HTERT RPE-1 (cell line): ENCODE data around the gene RMND5A.

Experiments
- in situ Hi-C: fragments of 300-500 bp; cut with MboI; formaldehyde crosslinking; loops from 4 replicates; pipeline ENCODE4 v1.14.3; 2020; ENCODE audit warnings: low sequenced_read_pairs

The RMND5A gene

DNA sequence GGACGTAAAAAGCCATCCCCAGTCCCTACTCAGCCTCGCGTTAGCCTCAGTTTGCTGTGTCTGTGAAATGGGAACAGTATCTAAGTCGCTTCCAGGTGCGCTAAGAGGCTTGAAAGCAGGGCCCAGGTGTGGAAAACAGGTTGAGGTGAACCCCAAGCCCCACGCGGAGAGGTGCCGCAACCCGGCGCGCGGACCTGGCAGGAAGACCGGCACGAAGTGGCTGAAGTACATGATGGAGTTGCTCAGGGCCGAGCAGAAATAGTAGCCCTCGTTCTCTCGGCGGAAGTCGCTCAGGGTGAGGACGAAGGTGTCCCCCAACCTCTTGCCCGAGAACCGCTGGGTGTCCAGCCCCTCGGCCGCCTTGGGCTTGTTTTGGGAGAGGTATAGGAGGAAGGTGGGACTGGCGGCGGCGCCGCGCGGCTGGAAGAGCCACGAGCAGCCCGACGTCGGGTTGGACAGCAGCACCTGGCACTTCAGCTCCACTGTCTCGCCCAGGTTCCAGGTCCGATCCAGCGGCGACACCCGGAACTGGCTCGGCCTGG is 70.1 kb downstream of the RMND5A start:
- in situ Hi-C loops, result no loop called here

DNA sequence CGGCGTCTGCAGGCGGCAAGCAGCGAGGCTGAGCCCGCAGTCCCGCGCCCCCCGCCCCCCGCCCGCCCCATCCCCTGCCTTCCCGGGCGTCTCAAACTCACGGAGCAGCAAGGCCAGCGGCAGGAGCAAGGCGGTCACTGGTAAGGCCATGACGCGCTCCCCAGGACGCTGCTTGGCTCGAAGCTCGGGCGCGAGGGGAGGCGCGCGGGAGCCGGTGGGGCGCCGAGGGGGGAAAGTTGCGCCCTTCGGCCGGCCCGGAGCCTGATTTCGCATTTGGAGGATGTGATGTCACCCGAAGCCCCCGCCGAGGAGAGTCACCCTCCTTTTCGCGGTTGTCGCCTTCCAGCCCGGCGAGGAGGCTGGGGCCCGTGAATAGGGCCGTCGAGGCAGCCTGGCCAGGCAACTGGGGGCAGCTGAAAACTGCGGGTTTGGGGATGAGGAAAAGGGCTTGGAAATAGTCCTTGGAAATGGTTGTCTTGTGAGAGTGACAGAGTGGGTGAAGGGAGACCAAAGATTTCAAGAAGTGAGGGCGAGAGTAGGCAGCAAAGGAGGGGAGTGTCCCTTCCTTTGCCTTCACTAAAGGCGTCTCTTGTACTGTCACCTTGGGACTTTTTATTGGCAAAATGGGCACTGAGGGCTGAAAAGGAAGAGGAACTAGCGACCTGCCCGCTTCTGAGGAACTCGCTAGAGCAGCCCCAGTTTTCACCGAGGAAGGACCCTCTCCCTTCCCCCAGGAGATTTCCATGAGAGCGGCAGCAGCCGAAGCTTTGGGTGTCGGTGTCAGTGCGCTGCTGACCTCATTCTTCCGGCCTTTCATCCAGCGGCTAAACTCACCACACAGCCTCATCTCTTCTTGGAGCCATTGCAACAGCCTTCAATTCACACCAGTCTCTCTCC is 70.8 kb downstream of the RMND5A start, which contains the start of gene CD8A:
Gene CD8A, minus strand, starts transcription at position 238 of the 897 bp plus-strand sequence. Its CDS starts 88 bp downstream, at position 150.
- in situ Hi-C loops, result no loop called here

DNA sequence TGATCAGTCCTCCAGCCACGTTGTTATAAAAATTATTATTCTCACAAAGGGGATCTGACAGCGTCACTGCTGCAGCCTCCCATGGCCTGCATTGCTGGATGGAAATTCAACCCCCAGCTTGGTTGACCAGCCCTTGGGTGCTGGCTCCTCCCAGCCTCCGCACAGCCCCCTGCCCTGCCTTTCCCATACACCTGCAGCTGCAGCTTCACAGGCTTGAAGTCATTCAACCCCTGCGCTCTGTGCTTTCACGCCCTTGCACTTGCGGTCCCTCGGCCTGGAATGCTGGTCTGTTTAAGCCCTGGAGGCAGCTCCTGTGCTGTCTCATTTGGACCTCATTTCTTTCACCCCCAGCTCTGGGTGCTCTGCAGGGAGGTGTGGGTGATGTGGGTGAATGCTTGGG is 71.5 kb downstream of the RMND5A start:
- in situ Hi-C loops, result no loop called here

DNA sequence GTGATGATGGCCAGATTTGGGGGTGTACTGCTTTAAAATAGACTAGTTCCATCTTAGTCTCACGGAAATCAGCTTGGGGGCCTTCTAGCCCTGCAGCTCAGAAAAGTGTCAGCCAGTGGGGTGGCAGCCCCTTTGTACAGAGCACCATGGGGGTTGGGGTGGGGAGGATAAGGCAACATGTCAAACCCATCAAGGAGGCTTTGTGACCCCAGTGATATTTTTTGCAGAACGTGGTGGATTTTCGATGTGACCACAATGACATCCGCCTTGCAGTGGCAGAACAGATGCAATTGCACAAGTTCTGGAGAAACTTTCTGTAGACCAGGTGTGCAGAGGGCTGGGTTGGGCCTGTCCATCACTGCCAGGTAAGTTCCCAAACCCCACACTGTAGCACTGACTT is 73.7 kb downstream of the RMND5A start:
- in situ Hi-C loops, result no loop called here

DNA sequence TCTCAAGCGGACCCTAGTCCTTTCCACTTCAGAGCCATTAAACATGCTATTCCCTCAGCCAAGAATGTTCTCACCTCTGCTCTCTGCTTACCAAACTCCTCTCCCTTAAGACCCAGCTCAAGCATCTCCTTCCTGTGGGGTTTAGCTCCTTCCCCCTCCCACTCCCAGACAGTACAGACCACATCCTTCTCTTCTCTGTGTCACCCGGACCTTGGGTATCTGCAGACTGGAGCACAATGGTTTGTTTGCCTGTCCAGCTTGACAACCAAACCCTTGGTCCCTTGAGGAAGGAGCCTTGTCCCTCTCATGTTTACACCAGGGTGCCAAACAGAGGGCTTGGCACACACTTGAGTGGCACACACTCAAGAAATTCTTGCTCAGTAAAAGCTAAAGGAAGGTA is 74.8 kb downstream of the RMND5A start:
- in situ Hi-C loops, result no loop called here

DNA sequence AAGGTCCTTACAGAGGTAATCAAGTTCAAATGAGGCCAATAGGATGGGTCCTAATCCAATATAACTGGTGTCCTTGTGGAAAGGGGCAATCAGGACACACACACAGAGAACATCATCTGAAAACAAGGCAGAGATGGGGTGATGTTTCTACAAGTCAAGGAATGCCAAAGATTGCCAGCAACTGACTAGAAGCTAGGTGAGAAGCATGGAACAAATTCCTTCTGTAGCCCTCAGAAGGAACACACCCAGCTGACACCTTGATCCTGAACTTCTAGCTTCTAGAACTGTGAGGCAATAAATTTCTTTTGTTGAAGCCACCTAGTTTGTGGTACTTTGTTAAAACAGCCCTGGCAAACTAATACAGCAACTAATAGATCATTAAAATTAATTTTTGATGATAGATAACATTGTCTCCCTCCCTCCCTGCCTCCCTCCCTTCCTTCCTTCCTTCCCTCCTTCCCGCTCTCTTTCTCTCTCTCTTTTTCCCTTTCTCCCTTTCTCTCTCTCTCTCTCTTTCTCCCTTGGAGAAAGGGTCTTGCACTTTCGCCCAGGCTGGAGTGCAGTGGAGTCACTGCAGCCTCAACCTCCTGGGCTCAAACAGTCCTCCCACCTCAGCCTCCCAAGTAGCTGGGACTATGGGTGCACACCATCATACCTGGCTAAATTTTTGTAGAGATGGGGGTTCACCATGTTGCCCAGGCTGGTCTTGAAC is 80.9 kb downstream of the RMND5A start:
- in situ Hi-C loops, result no loop called here

DNA sequence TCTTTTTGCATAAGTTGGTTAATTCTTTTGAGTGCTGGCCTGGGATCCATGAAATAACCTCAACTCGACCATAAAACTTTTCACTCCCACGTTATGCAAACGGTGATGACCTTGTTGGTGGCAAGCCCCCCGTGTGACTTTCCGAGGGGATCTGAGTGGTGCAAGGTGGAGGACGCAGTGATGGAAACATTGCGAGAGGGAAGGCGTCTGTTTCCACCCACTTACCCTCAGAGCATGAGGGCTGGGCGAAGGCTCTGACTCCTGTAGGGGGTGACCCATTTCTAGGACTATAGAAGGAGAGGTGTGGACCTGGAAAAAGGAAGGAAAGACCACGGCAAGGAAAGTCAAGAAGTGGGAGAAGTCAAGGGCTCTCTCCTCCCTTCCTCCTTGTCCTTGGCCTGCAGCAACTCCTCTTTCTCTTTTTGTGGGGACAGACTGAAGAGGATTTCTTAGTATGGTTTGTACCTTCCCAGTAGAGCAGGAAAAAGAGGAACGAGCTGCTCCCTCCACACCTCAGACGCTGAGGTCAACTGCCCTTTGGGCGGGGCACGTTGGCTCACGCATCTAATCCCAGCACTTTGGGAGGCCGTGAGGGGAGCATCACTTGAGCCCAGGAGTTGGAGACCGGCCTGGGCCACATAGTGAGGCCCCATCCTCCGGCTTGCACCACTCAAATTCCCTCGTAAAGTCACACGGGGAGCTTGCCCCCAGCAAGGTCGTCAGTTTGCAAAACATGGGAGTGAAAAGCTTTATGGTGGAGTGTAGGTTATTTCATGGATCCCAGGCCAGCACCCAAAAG is 86.2 kb downstream of the RMND5A start:
- in situ Hi-C loops, result no loop called here

DNA sequence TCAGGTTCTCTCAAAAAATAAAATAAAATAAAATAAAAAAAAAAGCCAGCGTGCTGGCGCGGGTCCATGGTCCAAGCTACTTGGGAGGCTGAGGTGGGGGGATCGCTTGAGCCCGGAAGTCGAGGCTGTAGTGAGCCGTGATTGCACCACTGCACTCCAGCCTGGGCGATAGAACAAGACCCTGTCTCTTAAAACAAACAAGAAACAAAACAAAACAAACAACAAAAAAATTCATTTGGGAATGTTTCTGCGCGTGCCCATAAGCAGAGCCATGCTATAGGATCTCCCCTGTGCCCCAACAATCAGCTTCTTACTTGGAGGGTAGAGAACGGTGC is 87.0 kb downstream of the RMND5A start:
- in situ Hi-C loops, result no loop called here

DNA sequence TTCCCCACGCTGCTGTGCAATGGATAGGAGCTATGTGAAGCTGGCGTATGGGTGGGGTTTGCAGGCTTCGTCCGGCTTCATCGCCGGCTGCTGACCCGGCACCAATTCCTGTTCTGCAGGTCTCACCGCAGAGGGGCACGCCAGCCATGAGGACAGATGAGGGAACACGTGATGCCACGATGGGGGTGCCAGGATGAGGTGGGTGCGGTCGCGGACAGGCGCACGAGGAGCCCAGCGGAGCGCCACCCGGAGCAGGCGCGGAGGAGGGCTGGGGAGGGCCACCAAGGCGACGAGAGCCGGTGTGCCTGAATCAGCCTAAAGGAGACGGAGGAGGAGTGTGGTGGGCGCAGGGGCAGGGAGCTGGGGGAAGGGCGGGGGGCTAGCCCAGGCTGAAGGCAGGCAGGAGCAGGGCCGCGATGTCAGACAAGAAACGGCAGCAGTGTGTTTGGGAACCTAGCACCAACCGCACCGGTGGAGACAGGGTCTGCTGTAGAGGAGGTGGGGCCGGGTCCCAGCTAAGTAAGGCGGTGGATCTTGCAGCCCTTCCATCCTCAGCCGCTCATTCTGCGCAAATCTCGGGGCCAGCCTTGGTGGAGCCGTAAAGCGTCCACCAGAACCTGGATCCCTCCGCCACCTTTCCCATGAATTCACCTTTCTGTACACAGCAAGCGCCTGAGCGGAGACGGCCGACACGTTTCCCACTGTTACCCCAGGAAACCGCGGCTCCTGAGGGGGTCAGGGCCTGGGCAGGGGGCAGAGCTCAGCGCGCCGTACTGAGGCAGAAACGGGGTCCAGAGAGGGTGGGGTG is 87.6 kb downstream of the RMND5A start:
- in situ Hi-C loops, result no loop called here

DNA sequence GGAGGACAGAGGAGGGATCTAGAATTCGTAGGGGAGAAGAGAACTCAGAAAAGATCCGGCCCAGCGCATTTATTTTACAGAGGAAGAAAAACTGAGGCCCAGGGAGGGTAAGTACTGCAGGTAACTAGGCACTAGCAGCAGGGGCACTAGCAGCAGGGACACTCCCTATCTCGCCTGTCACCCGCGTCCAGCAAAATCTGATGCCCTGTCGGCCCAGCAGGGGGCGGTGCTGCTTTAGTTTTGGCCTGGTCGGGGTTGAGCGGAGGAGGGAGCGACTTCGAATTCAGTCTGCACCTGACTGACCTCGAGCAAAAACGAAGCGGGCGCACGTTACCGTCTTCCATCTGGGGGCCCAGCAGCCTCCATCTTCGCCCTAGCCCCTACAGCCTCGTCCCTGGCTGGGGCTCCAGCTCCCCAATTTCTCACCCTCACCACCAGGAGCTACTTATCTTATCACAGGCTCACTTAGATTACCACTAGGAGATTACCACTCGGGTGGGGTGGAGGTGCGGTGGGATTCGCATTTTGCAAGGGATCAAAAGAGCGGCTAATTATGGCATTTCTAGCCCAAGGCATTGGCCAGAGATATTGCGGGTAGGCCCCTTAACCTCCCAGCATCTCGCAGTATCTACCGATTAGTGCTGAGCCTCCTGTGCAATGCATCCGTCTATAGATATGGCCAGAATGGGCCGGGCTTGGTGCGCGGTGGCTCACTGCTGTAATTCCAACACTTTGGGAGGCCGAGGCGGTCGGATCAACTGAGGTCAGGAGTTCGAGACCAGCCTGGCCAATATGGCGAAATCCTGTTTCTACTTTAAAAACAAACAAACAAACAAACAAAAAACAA is 88.4 kb downstream of the RMND5A start:
- in situ Hi-C loops, result no loop called here

DNA sequence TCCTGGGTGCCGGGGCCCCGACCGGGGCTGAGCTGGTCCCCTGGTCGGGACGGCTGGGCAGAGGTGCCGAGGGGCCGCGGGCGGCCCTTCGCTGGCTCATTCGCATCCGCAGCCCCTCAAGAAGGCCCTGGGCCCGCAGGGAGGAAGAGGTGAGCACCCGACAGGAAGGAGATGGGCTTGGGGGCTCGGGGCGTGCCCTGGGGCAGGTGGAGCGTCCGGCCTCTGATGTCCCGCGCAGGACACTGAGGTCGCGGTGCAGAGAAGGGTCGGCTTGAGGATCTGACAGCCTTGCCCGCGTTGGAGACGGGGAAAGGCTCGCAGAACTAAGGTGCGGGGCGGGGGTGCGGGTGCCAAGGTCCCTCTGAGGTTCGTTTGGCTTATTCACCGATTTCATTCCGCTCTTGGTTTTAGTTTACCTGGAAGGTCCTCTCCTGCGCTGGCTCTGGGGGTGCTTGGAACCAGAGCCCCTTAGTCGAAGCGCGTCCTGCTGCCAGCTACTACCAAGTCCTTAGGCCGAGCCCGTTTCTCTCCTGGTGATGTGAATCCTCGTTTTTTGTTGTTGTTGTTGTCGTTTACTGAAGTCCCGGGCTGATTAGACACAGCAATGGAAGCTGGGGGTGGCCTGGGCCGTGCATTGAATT is 89.5 kb downstream of the RMND5A start:
- in situ Hi-C loops, result no loop called here

DNA sequence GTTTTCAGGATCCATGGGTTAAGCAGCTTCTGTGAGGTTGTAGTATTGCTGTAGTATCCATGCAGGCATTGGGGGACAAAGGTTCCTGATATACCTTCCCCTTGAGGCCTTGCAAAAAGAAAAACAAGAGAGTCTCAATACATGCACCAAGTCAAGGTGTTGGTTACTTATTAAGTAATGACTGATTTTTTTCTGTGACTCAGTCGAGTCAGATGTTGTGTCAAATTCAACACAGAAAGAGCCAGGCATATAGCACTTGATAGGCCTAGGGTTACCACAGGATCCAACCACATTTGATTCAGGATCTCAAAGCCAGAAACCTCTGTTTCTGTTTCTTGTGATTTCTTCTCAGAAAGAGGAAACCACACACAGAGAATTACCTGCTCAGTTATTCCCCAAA is 95.5 kb downstream of the RMND5A start:
- in situ Hi-C loops, result no loop called here

DNA sequence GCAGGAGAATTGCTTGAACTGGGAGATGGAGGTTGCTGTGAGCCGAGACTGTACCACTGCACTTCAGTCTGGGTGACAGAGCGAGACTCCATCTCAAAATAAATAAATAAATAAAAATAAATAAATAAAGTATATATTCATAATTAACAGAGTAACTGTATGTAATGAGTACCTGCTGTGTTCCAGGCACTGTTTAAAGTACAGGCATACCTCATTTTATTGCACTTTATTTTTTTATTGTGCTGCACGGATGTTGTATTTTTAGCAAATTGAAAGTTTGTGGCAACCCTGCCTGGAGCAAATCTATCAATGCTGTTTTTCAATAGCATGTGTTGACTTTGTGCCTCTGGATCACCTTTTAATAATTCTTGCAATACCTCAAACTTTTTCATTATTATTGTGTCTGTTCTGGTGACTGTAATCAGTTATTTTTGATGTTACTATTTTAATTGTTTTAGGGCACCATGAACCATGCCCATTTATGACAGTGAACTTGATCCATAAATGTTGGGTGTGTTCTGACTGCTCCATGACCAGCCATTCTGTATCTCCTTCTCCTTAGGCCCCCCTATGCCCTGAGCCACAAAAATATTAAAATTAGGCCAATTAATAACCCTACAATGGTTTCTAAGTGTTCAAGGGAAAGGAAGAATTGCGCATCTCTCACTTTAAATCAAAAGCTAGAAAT is 98.2 kb downstream of the RMND5A start:
- in situ Hi-C loops, result no loop called here

DNA sequence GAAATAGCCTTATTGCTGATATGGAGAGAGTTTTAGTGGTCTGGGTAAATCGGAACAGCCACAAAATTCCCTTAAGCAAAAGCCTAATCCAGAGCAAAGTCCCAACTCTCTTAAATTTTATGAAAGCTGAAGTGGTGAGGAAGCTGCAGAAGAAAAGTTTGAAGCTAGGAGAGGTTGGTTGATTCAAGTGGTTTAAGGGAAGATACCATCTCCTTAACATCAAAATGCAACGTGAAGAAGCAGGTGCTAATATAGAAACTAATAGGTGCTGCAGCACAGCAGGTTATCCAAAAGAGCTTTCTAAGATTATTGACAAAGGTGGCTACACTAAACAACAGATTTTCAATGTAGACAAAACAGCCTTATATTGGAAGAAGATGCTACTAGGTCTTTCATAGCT is 98.9 kb downstream of the RMND5A start:
- in situ Hi-C loops, result no loop called here

DNA sequence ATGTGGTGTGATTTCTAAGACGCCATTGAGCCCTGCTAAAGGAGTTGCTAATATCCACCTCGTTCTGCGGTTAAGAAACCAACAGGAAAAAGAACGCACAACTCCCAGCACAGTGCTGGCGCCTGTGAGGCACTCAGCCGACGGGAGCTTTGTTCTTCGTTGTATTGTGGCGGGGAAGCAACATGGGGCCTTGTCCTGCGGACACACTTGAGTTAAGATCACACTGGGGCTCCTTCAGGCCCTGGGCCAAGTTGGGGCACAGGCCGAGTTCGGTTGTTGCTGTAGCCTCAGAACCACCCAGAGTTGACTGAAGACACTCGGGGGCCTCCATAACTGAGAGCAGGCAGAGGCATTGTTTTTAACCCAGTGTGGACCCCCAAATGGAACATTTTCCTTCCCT is 101.2 kb downstream of the RMND5A start:
- in situ Hi-C loops, result no loop called here

DNA sequence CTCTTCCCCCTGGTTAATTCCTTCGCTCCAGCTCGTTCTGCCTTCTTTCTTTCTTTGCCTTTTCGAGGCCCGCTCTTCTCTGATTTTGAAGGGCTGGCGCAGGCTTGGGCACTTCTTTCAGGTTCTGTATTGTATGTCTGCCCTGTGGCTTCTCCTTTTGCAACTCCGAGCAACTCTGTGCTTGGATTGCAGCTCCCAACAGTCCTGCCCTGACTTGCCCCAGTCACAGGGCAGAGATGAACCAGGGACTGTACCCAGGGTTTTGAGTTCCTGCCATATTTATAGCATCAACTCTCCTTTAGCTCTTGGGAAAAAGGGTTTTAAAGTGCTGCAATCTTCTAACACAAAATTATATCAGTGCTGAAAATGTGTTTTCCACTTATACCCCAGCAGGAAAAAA is 101.8 kb downstream of the RMND5A start:
- in situ Hi-C loops, result no loop called here

DNA sequence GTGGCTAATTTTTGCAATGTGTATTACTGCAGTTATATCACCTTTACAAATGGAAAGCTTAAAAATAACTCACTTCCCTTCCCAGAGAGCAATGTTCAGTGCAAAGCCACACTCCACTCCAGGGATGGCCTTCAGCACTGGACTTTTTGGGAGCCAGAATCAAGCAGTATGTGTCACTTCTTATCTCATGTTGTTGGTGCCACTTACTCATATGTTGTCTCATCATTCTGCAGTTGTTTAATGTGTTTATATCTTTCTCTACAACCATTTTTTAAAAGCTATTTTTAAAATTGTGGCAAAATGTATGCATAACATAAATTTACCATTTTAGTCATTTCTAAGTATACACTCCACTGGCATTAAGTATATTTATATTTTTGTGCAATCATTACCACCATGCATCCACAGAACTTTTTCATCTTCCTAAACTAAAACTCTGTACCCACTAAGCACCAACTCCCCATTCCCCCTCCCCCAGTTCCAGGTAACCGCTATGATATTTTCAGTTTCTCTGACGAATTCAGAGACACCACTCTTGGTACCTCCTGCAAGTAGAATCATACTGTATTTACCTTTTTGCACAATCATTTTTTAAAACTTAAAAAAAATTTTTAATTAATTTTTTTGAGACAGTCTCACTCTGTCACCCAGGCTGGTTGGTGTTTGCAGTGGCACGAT is 102.7 kb downstream of the RMND5A start:
- in situ Hi-C loops, result no loop called here
